D341Med (cell line): ENCODE measurements around the gene NFIB.

Experiments
- DNase-seq: peaks from one replicate; pipeline ENCODE4 v3.0.0; 2012; ENCODE audit warnings: low spot score

NFIB gene

GRCh38 chr9:14185016-14185415, 128.9 kb downstream of the NFIB start:
- no peak for DNase-seq

- DNase-seq: no peak
Observed at GRCh38 chr9:14183001-14183400, 130.9 kb downstream of the NFIB start.

DNA sequence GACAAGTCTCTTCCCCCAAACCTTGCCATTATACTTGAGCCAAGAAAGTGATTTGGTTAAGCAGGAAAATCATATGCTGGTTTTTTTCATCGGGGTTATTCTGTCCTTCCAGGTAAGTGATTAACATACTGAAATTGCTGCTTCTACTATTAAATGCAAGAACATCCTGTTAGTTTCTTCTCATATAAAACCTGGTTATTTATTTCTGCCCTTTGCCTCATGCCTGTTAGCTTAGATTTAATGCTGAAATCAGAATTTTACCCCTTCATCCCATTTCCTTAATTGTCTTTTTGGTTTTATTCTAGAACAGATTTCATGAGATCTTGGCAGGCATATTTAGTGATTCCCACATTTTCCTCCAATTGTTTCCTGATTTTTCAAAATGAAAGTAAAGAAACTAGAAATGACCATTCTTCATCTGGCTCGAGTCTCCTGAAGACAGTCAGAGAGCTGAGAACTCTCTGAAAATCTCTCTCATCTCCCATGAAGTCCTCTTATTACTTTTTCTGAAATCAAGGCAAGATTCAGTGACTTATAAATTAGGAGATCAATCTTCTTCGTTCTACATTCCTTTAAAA, 132.9 kb downstream of the NFIB start:
- no peak for DNase-seq

GRCh38 chr9:14180093-14180959, 133.6 kb downstream of the NFIB start:
- DNase-seq: no peak

GRCh38 chr9:14179449-14179848, 134.5 kb downstream of the NFIB start:
- DNase-seq: no peak

GRCh38 chr9:14175778-14176177, 138.2 kb downstream of the NFIB start:
- no peak for DNase-seq

GRCh38 chr9:14173713-14174112, 140.2 kb downstream of the NFIB start:
- DNase-seq: no peak

- no peak for DNase-seq
Observed at GRCh38 chr9:14170973-14171596, 142.9 kb downstream of the NFIB start.

DNA sequence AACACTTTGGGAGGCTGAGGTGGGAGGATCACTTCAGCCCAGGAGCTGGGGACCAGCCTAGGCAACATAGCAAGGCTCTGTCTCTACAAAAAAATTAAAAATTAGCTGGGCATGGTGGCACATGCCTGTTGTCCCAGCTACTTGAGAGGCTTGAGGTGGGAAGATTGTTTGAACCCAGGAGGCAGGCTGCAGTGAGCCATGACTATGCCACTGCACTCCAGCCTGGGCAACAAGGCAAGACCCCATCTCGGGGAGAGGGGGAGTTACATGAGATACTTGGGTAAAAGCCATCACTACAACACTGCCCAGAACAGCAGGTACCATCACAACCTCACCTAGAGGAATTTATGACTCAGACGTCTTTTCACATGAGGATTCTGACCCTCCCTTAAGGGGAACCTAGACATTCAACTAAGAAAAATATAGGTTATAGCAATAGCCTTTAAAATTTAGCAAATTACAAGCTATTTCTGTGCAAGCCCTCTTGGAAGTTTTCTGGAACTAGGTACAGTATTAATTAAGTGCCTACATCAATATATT, 143.5 kb downstream of the NFIB start:
- no peak for DNase-seq

GRCh38 chr9:14168381-14168780, 145.6 kb downstream of the NFIB start:
- DNase-seq: no peak

- DNase-seq: no peak
Observed at GRCh38 chr9:14165376-14166035, 148.4 kb downstream of the NFIB start.

DNA sequence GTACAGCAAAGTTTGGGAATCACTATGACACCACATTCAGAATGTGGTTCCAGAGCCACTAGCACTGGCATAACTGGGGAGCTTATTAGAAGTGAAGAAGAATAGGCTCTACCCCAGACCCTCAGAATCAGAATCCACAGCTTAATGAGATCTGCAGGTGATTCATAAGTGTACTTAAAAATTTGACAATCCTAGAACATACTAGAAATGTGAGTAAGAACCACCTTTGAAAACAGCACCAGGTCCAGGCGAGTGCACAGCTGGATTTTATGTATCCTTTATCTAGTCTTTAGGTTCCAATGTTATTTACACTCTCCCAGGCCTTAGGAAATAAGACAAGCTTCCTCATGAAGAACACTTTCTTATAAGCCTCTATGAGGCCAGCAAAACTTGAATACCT, 149.0 kb downstream of the NFIB start:
- no peak for DNase-seq

DNA sequence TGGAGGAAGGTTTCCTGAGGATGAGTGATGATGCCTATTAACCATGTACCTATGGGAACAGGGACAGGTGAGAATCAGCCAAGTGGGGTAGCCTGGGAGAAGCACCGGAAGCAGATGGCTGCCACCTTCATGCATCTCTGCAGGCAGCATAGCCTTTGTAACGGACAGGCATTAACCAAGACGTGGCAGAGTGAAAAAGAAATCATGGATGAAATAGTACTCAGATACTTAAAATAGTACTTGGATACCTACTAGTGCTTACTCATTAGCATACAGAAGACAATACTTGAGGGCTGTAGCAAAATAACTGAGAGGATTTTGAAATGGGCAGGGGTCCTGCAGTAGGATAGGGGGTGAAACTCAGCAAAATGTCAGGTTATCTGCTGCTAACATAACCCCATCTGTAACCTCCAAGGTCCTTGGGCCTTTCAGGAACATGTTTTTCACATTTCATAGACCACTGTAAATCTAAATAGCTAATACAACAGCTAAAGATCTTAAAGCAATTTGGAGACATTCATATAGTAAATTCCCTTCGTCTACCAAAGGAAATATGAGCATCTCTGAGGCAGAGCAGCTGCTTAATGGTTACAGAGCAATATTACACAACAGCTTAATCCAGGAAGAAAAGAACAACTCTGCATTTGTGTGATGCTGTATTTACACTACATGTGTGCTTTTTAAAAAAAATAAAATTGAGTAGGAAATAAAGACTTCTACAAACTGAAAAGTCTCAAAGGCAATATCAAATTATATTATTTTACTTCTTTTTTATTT, 154.3 kb downstream of the NFIB start:
- DNase-seq: no peak

GRCh38 chr9:14158916-14159315, 155.0 kb downstream of the NFIB start:
- no peak for DNase-seq

- no peak for DNase-seq
Observed at GRCh38 chr9:14158136-14158813, 155.7 kb downstream of the NFIB start.

DNA sequence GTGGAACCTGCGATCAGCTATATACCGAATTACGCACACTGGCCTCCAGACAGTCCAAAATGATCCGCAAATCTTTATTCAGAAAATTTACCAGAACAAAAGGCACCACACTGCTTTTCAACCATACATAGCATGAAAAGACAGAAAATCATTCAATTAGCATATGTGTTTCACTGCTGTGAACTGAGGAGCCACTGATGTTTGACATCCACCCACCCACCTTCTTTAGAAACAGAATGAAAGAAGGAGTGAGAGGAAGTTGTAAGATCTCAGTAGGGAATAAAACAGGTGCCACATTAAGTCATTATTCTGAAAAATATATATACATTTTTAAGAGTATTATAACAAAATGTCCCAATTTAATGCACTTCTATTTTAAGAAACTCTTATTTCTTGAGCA, 156.8 kb downstream of the NFIB start:
- no peak for DNase-seq

GRCh38 chr9:14156046-14156445, 157.9 kb downstream of the NFIB start:
- DNase-seq: no peak

- DNase-seq: no peak
Observed at GRCh38 chr9:14155237-14155636, 158.7 kb downstream of the NFIB start.

DNA sequence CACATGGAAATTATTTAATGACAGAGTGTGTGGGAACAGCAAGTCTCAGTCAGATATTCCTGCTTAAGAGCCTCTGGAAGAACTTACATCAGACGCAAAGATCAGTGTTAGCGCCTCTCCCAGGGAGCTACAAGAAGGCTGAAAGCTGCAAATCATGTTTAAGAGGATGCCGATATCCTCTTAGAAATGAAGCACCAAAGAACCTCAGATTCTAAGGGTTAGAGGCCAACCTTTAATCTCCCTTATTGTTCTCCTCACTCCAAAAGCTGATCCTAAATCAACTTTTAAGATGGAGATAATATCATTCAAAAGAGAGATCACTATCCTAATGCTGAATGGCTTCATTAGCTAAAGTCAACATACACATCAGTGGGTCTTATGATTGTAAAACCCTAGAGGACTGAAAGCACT, 160.6 kb downstream of the NFIB start:
- DNase-seq: no peak

GRCh38 chr9:14151451-14151850, 162.5 kb downstream of the NFIB start:
- no peak for DNase-seq

- no peak for DNase-seq
Observed at GRCh38 chr9:14148501-14149103, 165.3 kb downstream of the NFIB start.
